Neural crest cell (in vitro differentiated cells): ENCODE results near the gene TBC1D22B. TPM values are rescaled to one million over a fixed set of nuclear protein-coding genes. Genes with fewer than 3 reads are reported as not detected.

Experiments
- DNase-seq: peaks from one replicate; pipeline ENCODE4 v3.0.0; 2021; ENCODE audit warnings: low read depth, mixed read lengths, low spot score
- H3K27ac Mint-ChIP-seq: one replicate; pipeline ENCODE4 v1.8.0; 2021; ENCODE audit warnings: mild to moderate bottlenecking, mixed read lengths; ENCODE audit not compliant: unreplicated experiment
- H3K27me3 Mint-ChIP-seq: 2 replicates; pipeline ENCODE4 v1.8.0; 2021; ENCODE audit warnings: low read depth, mild to moderate bottlenecking, mixed read lengths
- H3K36me3 Mint-ChIP-seq: 2 replicates; pipeline ENCODE4 v1.8.0; 2021; ENCODE audit warnings: low read depth, mild to moderate bottlenecking, mixed read lengths
- H3K4me1 Mint-ChIP-seq: 2 replicates; pipeline ENCODE4 v1.8.0; 2021; ENCODE audit warnings: mixed read lengths
- H3K4me3 Mint-ChIP-seq: one replicate; pipeline ENCODE4 v1.8.0; 2021; ENCODE audit warnings: mild to moderate bottlenecking, mixed read lengths
- H3K9me3 Mint-ChIP-seq: 2 replicates; pipeline ENCODE4 v1.8.0; 2021; ENCODE audit warnings: mixed read lengths
- CTCF ChIP-seq: fragments of 200-600 bp; sonication (generic); conservative IDR thresholded peaks from 2 replicates; pipeline ENCODE4 v1.5.0; 2021; ENCODE audit warnings: antibody characterized with exemption, mild to moderate bottlenecking
- total RNA-seq: library from RNA; stranded (reverse); gene quantifications from 2 replicates; pipeline ENCODE4 v1.2.1, GENCODE V29; 2021

The TBC1D22B gene
- total RNA-seq, 1 donor from 2014 or later, result 11.1 TPM

- Mint-ChIP-seq H3K36me3 (peaks cover 9% of the 10 kb centered on the region), H3K4me1 (no peaks in the 10 kb centered on the region), H3K9me3 (no peaks in the 10 kb centered on the region), H3K27me3 (no peaks in the 10 kb centered on the region), H3K27ac (no peak overlapping the region), H3K4me3 (no peak overlapping the region)
- no peak for TF ChIP-seq CTCF
- DNase-seq, result no peak
These were observed 22.0 kb downstream of the TBC1D22B start for GRCh38 chr6:37279366-37280134.

GRCh38 chr6:37280162-37280887 lies 22.8 kb downstream of the TBC1D22B start:
- Mint-ChIP-seq H3K4me1 (no peaks in the 10 kb centered on the region), H3K36me3 (peaks cover 9% of the 10 kb centered on the region), H3K27ac (peak overlapping the region; percentile 50), H3K9me3 (no peaks in the 10 kb centered on the region), H3K4me3 (no peak overlapping the region), H3K27me3 (no peaks in the 10 kb centered on the region)
- TF ChIP-seq CTCF, result no peak
- no peak for DNase-seq

- Mint-ChIP-seq H3K27ac (no peak overlapping the region), H3K36me3 (peaks cover 13% of the 10 kb centered on the region), H3K4me1 (no peaks in the 10 kb centered on the region), H3K9me3 (no peaks in the 10 kb centered on the region), H3K27me3 (no peaks in the 10 kb centered on the region), H3K4me3 (no peak overlapping the region)
- no peak for TF ChIP-seq CTCF
- no peak for DNase-seq
These were observed 24.8 kb downstream of the TBC1D22B start for GRCh38 chr6:37282371-37282770.

GRCh38 chr6:37283268-37283667 lies 25.7 kb downstream of the TBC1D22B start:
- no peaks in the 10 kb centered on the region for H3K27me3 Mint-ChIP-seq
- DNase-seq, result no peak
- H3K27ac Mint-ChIP-seq, result no peak overlapping the region
- H3K36me3 Mint-ChIP-seq, result peaks cover 18% of the 10 kb centered on the region
- no peak for TF ChIP-seq CTCF
- H3K4me1 Mint-ChIP-seq, result no peaks in the 10 kb centered on the region
- H3K9me3 Mint-ChIP-seq, result no peaks in the 10 kb centered on the region
- no peak overlapping the region for H3K4me3 Mint-ChIP-seq

- H3K36me3 Mint-ChIP-seq, result peaks cover 18% of the 10 kb centered on the region
- H3K4me3 Mint-ChIP-seq, result no peak overlapping the region
- no peaks in the 10 kb centered on the region for H3K27me3 Mint-ChIP-seq
- no peak for DNase-seq
- TF ChIP-seq CTCF, result no peak
- no peak overlapping the region for H3K27ac Mint-ChIP-seq
- no peaks in the 10 kb centered on the region for H3K4me1 Mint-ChIP-seq
- H3K9me3 Mint-ChIP-seq, result no peaks in the 10 kb centered on the region
These were observed 26.1 kb downstream of the TBC1D22B start for GRCh38 chr6:37283671-37284151.
